H1 (cell line): ENCODE measurements around the gene GJD3. TPM values are rescaled to one million over a fixed set of nuclear protein-coding genes. Genes with fewer than 3 reads are reported as not detected.

Source experiments
- CBX8 ChIP-seq: fragments of 300-800, 300-1000 bp; sonication (generic); IDR thresholded peaks from 2 replicates; pipeline ENCODE4 v1.7.1; 2016; ENCODE audit warnings: low read depth, low read length, borderline replicate concordance
- HDAC6 ChIP-seq: IDR thresholded peaks from one replicate; pipeline ENCODE4 v1.7.1; 2012; ENCODE audit warnings: low read depth, mild to moderate bottlenecking, inconsistent platforms, low read length, moderate library complexity
- KDM1A ChIP-seq: fragments of 200-600, 300-600 bp; sonication (generic); IDR thresholded peaks from 2 replicates; pipeline ENCODE4 v1.7.1; 2016; ENCODE audit warnings: mild to moderate bottlenecking, low read length, borderline replicate concordance
- NANOG ChIP-seq: IDR thresholded peaks from 2 replicates; pipeline ENCODE4 v1.6.1; 2011; ENCODE audit warnings: low read length, low read depth, mild to moderate bottlenecking, inconsistent platforms; ENCODE audit not compliant: insufficient read depth, poor library complexity, severe bottlenecking
- polyA plus RNA-seq, 7 experiments: library from polyadenylated mRNA; depleted of rRNA in 3 of 7; stranded (reverse) in 5 of 7; unstranded in 2 of 7; fragments of >200 nt in 5 of 7; fragments of 200-250 nt in 2 of 7; gene quantifications; 1 replicate in 5 of 7; 2 replicates in 1 of 7; 4 replicates in 1 of 7; pipeline versions ENCODE4 v1.2.1 to v1.2.3, GENCODE V29; 2011 to 2013; ENCODE audit warnings: missing spikeins in 2 of 7, mixed read lengths in 2 of 7
- total RNA-seq: library from RNA; stranded (reverse); fragmentation: NEBNext Ultra II Directional; extraction: Animal tissue kit (Norgen Biotek cat#: 25700); gene quantifications from 2 replicates; pipeline ENCODE4 v1.2.1, GENCODE V29; 2021

Gene GJD3
- total and polyA plus RNA-seq, 2 of the 8 experiments (the other 6 are each of a cell fraction or from before 2014, with no cell fraction given) = 0.53 to 1.9 TPM

GRCh38 chr17:40330850-40331470 is 33.6 kb downstream of the GJD3 start (continued):
- TF ChIP-seq KDM1A (no peak), CBX8 (no peak), HDAC6 (no peak), NANOG (no peak)
